GM18520 (cell line): ENCODE measurements around the gene SYNGR1.
"Not testable (repeated sequence)": the region's sequence is repeated elsewhere in the genome, so short reads cannot be mapped to it uniquely, and the experiment has no call there.

Source experiments
- ATAC-seq: cut with Tn5 transposase; IDR thresholded peaks from one replicate; pipeline ENCODE4 v1.9.1; 2021; ENCODE audit not compliant: unreplicated experiment

Gene SYNGR1

GRCh38 chr22:39316440-39317083, 33.2 kb upstream of the SYNGR1 start:
- ATAC-seq = no peak

DNA sequence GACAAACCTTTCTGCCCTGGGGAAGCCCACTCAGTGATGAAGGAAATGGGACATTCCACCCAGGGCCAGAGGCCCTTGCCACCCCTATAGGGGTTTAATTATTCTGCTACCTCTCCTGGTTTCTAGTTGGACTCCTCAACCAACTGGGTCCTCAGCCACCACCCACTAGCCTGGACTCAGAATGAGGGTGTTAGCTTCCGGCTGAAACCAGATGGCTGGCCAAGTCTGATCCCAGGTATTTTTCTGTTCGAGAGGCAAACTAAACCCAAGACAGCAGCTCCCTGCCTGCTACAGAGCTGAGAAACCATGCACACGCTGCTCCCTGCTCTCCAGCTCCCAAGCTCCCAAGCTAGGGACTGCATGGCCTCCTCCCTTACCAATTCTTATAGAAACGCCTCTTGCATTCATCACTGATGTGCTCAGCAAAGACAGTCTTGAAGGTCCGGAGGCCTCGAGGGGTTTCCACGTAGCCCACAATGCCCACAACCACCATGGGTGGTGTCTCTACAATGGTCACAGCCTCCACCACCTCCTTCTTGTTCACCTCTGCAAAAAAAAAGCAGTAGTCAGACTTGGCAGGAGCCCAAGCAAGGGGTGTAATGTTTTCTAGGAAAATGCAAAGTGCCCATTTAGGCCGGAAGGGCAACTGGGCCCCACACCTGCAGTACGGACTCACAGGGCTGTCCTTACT, 32.6 kb upstream of the SYNGR1 start:
- ATAC-seq = no peak

DNA sequence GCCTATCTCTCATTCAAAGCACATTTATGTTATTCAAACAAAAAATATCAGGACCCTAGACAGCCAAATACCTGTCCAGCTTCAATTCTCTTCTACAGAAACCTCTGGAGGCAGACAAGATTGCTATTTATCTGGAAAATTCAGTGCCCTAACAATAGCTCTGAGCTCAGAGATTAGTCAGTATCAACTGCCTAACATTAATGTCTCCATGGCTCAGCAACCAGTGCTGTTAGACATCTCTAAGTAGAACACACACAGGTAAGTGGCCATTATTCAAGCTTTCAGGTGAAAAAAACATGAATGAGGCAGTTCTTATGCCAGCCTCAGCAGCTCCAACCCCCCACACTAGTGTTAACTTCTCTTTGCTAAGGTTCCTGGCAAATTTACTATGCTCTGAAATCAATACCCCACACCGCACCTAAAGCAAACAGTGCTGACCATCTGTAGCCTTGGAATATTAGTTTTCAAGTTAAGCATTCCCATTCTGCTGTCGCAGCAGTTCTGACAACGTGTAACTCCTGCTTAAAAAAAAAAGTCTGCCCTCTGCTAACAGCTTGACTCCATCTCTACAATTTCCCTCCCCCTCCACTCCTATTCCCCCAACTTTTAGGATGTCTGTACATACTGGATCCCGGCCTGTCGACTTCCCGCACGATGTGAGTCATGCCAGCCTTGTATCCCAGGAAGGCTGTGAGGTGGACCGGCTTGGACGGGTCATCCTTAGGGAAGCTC, 31.9 kb upstream of the SYNGR1 start:
- no peak for ATAC-seq

- ATAC-seq = no peak
Measured at GRCh38 chr22:39318507-39319283, 31.1 kb upstream of the SYNGR1 start.

- peak; percentile 84 for ATAC-seq
Measured at GRCh38 chr22:39319284-39320022, 30.3 kb upstream of the SYNGR1 start, which contains the start of gene RPL3. Gene RPL3, minus strand, starts transcription at chr22:39319623. Its CDS starts 26 bp downstream, at chr22:39319597.

DNA sequence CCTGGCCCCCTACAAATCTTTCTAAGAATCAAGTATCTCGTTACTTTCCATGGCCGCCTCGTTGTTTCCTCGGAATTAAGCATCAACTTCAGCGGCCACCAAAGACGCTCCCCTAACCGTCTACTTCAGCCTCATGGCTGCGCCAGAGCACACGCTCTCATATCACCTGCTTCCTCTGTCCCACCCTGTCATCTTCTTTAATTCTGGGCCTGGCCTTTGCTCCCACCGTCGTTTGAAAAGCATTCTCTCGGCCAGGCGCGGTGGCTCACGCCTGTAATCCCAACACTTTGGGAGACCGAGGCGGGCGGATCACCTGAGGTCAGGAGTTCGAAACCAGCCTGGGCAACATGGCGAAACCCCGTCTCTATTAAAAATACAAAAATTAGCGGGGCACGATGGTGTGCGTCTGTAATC, 29.2 kb upstream of the SYNGR1 start:
- not testable (repeated sequence) for ATAC-seq

DNA sequence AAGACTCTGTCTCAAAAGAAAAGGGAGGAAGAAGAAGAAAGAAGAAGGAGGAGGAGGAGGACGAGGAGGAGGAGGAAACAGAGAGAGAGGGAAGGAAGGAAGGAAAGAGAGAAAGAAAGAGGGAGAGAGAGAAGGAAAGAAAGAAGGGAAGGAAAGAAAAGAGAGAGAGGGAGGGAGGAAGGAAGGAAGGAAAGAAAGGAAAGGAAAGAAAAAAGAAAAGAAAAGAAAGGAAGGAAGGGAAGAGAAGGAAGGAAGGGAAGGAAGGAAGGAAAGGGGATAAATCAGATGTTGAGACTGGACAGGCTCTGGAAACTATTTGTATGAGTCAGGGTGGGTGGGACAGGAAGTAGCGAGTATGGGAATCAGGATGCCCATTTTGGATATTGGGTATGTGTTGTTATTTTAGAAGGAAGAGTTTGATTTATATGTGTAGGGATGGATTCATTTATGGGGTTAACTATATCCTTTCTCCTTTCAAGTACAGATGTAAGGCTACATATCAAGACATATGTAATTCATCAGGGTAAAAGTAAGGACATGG, 24.3 kb upstream of the SYNGR1 start:
- ATAC-seq = no peak

DNA sequence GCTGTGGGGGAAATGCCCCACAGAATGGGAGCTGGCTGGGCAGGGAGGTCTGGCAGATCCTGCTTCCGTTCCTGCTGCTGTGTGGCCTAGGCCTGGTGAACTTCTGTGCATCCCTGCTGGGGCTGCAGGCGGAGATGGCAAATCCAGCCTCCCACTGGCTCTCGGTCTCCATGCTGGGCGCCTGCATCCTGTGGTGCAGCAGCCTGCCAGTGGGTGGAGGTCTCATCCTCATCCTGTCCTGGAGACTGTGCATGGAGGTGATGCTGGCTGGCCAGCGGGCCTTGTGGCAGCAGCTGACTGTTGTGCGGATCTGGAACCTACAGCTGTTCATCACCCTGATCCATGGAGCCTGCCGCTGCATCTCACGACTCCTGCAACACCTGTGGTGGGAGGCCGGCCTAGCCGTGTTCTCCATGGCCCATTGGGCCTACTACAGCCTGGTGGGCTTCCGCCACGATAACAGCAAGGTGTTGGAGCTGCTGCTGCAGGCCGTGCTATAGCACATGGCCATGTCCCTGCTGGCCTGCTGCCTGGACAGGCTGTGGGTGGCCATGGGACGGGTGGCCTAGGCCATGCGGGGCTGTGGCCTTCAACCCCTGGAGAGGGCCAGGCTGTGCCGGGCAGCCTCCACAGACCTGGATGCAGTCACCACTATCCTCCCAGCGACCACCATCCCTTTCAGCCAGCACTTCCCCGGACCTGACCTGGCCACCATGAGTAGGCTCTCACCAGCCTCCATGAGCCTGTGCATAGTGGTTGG, 21.6 kb upstream of the SYNGR1 start:
- ATAC-seq = no peak

- ATAC-seq = not testable (repeated sequence)
Measured at GRCh38 chr22:39330553-39330952, 19.2 kb upstream of the SYNGR1 start.

- ATAC-seq = no peak
Measured at GRCh38 chr22:39332441-39333064, 17.2 kb upstream of the SYNGR1 start.

GRCh38 chr22:39336411-39336810, 13.4 kb upstream of the SYNGR1 start:
- no peak for ATAC-seq

GRCh38 chr22:39339775-39340174, 10.0 kb upstream of the SYNGR1 start:
- not testable (repeated sequence) for ATAC-seq

GRCh38 chr22:39341179-39341578, 8.6 kb upstream of the SYNGR1 start:
- ATAC-seq = no peak

- ATAC-seq = no peak
Measured at GRCh38 chr22:39343259-39344045, 6.3 kb upstream of the SYNGR1 start.

- no peak for ATAC-seq
Measured at GRCh38 chr22:39344046-39344390, 5.8 kb upstream of the SYNGR1 start.

GRCh38 chr22:39345231-39345630, 4.6 kb upstream of the SYNGR1 start:
- no peak for ATAC-seq

DNA sequence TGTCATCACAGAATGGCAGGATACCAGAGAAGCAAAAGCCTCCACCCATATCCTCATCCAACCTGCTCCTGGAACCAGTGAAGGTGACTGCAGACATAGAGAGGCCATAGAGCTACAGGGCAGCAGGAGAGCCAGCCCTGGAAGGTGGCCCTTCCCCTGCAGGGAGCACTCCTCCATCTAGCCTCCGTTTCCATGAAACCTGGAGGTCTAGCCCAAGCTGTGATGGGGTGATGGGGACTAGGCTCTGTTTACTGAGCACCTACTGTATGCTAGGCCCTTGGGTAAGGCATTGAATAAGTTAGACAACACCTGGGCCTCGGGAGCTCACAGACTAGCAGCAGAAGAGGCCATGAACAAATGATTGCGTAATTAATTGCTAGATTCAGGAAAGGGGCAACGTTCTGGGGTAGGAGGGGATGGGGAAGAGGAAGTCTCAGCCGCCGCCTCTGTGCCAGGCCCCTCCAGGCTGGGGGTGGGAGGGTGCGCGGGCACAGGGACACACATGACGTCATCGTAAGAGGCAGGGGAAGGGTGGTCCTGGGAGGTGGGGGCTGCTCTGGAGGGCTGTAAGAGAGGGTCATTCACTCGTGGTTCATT, 784 bp upstream of the SYNGR1 start:
- ATAC-seq = no peak

GRCh38 chr22:39349506-39349966, 255 bp upstream of the SYNGR1 start:
- ATAC-seq = no peak
